ENCODE measurements around the gene CACNA2D4. TPM values are rescaled to one million over a fixed set of nuclear protein-coding genes. Genes with fewer than 3 reads are reported as not detected.

The CACNA2D4 gene
- polyA plus RNA-seq, 3 donors, result 17.8 to 87.7 (median 22.1) TPM

DNA sequence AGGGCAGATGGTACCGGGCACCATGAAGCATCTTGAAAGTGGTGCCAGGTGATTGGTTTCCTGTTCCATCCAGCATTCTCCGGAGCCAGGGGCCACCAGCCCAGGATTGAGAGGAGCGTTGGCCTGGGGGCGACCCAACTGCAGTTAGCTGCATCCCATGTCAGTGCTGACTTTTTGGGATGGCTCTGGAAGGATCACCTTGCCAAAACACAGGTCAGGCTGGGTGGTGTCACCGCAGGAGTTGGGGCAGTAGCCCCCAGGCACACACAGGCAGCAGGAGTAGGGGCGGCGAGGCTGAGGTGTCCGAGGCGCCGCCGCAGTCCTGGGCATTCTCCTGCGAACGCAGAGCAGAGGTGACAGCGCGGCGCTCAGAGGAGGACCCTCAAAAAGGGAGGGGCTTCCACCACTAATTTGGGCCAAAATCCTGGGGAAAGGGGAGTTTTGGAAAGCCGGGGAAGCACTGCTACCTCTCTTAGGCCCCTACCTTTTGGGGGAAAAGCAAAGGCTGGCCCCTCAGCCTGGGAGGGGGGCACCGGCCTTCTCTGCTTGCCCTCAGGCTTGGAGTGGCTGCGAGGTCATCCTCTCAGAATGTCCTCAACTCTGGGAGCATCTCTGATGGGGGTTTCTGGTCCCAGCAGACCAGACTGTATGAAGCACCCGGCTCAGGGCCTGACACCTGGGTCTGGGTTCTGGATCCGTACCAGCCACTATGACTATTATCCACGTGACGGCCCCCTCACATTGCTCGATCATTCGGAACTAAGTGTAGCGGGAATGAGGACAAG lies 124.8 kb downstream of the CACNA2D4 start:
- no peaks in the 10 kb centered on the region for H3K27me3 ChIP-seq (ENCODE audit: control insufficient read depth in 2 of 2, insufficient read depth in 2 of 2, low read length in 2 of 2)
- peaks cover 9% of the 10 kb centered on the region for H3K79me2 ChIP-seq (ENCODE audit: insufficient read depth, low read length)
- H3K9ac ChIP-seq (ENCODE audit: insufficient read depth, low read length, poor library complexity, severe bottlenecking), result no peak overlapping the region
- H3K27me3 Mint-ChIP-seq (ENCODE audit: low read depth in 3 of 3), result no peaks in the 10 kb centered on the region
- H3K9me3 ChIP-seq (replicated peaks in 1 of 2; ENCODE audit: control insufficient read depth in 1 of 2, insufficient read depth in 1 of 2, low read length in 2 of 2), result no peaks in the 10 kb centered on the region
- no peak for DNase-seq
- H3K27ac ChIP-seq (ENCODE audit: low read depth in 1 of 2, low read length in 2 of 2), result no peak overlapping the region
- no peak overlapping the region for H3K27ac Mint-ChIP-seq
- peaks cover 0 to 4% of the 10 kb centered on the region in 2 donors for H3K36me3 ChIP-seq (replicated peaks in 1 of 2; ENCODE audit: control insufficient read depth in 1 of 2, insufficient read depth in 2 of 2, low read length in 2 of 2)
- TF ChIP-seq, protein P1, sequence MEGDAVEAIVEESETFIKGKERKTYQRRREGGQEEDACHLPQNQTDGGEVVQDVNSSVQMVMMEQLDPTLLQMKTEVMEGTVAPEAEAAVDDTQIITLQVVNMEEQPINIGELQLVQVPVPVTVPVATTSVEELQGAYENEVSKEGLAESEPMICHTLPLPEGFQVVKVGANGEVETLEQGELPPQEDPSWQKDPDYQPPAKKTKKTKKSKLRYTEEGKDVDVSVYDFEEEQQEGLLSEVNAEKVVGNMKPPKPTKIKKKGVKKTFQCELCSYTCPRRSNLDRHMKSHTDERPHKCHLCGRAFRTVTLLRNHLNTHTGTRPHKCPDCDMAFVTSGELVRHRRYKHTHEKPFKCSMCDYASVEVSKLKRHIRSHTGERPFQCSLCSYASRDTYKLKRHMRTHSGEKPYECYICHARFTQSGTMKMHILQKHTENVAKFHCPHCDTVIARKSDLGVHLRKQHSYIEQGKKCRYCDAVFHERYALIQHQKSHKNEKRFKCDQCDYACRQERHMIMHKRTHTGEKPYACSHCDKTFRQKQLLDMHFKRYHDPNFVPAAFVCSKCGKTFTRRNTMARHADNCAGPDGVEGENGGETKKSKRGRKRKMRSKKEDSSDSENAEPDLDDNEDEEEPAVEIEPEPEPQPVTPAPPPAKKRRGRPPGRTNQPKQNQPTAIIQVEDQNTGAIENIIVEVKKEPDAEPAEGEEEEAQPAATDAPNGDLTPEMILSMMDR (IDR thresholded peaks at IDR 0.05), result no peak
- H3K36me3 Mint-ChIP-seq, result peaks cover under 1 to 9% of the 10 kb centered on the region in 2 donors
- H3K4me2 ChIP-seq (replicated peaks; ENCODE audit: extremely low read depth, low read length, poor library complexity, severe bottlenecking), result no peak overlapping the region
- intact Hi-C loops (cut with micrococcal nuclease), result no loop called here
- peaks cover 24% of the 10 kb centered on the region for H3K4me1 Mint-ChIP-seq
- 92% methylated on average over 21 of the region's 26 CpGs for WGBS (ENCODE audit: insufficient coverage)
- H3K4me3 Mint-ChIP-seq, result no peak overlapping the region
- H3K4me3 ChIP-seq (replicated peaks in 1 of 3; ENCODE audit: low read depth in 2 of 3, low read length in 3 of 3), result no peak overlapping the region
- no peak overlapping the region for H2AFZ ChIP-seq (ENCODE audit: insufficient read depth, low read depth, low read length, poor library complexity, severe bottlenecking)
- peaks cover 20 to 32% of the 10 kb centered on the region in 2 donors for H3K4me1 ChIP-seq (ENCODE audit: control insufficient read depth in 1 of 2, insufficient read depth in 2 of 2, low read length in 2 of 2)
- H3K9me3 Mint-ChIP-seq, result no peaks in the 10 kb centered on the region
- no peaks in the 10 kb centered on the region for H4K20me1 ChIP-seq (ENCODE audit: insufficient read depth, low read length)

DNA sequence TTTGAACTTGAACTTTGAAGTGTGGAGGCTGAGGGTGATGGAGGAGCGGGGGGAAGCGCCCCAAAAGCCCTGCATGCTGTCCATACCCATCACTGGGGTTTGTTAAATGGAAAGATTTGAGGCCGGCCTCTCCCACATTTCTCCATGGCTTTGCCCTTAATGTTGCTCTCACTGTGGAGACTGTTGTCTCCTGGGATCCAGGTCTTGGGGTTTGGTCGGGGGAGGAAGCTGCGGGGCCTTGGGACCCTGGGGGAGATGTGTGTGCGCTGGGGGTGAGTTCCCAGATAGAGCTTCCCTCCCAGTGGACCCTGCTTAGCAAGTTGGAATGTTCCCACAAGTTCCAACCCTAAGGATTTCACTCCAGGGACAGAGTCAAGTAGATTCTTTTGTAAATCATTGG lies 126.0 kb downstream of the CACNA2D4 start:
- no peaks in the 10 kb centered on the region for H3K9me3 Mint-ChIP-seq
- H3K4me3 ChIP-seq (replicated peaks in 1 of 3; ENCODE audit: low read depth in 2 of 3, low read length in 3 of 3), result no peak overlapping the region
- H3K4me2 ChIP-seq (replicated peaks; ENCODE audit: extremely low read depth, low read length, poor library complexity, severe bottlenecking), result no peak overlapping the region
- H3K4me1 ChIP-seq (ENCODE audit: control insufficient read depth in 1 of 2, insufficient read depth in 2 of 2, low read length in 2 of 2), result peaks cover 12 to 20% of the 10 kb centered on the region in 2 donors
- no peak overlapping the region for H3K4me3 Mint-ChIP-seq
- H3K4me1 Mint-ChIP-seq, result peaks cover 23% of the 10 kb centered on the region
- intact Hi-C loops (cut with micrococcal nuclease), result loop anchor here in 1 of 2 donors (1.0 kb wide), 1 partner anchor 138 kb away; no protein-coding TSS in a partner anchor
- H3K79me2 ChIP-seq (ENCODE audit: insufficient read depth, low read length), result peaks cover 9% of the 10 kb centered on the region
- DNase-seq, result no peak
- H3K36me3 Mint-ChIP-seq, result peaks cover 5 to 13% of the 10 kb centered on the region in 2 donors
- H4K20me1 ChIP-seq (ENCODE audit: insufficient read depth, low read length), result no peaks in the 10 kb centered on the region
- H3K9ac ChIP-seq (ENCODE audit: insufficient read depth, low read length, poor library complexity, severe bottlenecking), result no peak overlapping the region
- peaks cover 6 to 16% of the 10 kb centered on the region in 2 donors for H3K36me3 ChIP-seq (replicated peaks in 1 of 2; ENCODE audit: control insufficient read depth in 1 of 2, insufficient read depth in 2 of 2, low read length in 2 of 2)
- H3K27me3 Mint-ChIP-seq (ENCODE audit: low read depth in 3 of 3), result no peaks in the 10 kb centered on the region
- no peaks in the 10 kb centered on the region for H3K9me3 ChIP-seq (replicated peaks in 1 of 2; ENCODE audit: control insufficient read depth in 1 of 2, insufficient read depth in 1 of 2, low read length in 2 of 2)
- no peak overlapping the region for H3K27ac ChIP-seq (ENCODE audit: low read depth in 1 of 2, low read length in 2 of 2)
- WGBS (ENCODE audit: insufficient coverage), result no CpG with 5 or more reads among the region's 6 CpGs
- no peak overlapping the region for H2AFZ ChIP-seq (ENCODE audit: insufficient read depth, low read depth, low read length, poor library complexity, severe bottlenecking)
- TF ChIP-seq, protein P1 (IDR thresholded peaks at IDR 0.05), result no peak
- no peaks in the 10 kb centered on the region for H3K27me3 ChIP-seq (ENCODE audit: control insufficient read depth in 2 of 2, insufficient read depth in 2 of 2, low read length in 2 of 2)
- H3K27ac Mint-ChIP-seq, result no peak overlapping the region
